Activated T-helper 1 cell treated with Interleukin-2 at 50 U/mL for 16 hours (primary cell): ENCODE measurements around the gene PCED1B.

Experiments used
- DNase-seq: peaks from one replicate; pipeline ENCODE4 v3.0.0-alpha.2; 2020; ENCODE audit warnings: low read depth

PCED1B gene

GRCh38 chr12:47120736-47121135 lies 41.3 kb downstream of the PCED1B start:
- DNase-seq, result no peak

- no peak for DNase-seq
Measured at GRCh38 chr12:47121146-47121545, 41.7 kb downstream of the PCED1B start.

- no peak for DNase-seq
Measured at GRCh38 chr12:47122602-47123001, 43.2 kb downstream of the PCED1B start.

GRCh38 chr12:47123730-47124129 lies 44.3 kb downstream of the PCED1B start:
- DNase-seq, result no peak

GRCh38 chr12:47124451-47124850 lies 45.0 kb downstream of the PCED1B start:
- DNase-seq, result no peak

- no peak for DNase-seq
Measured at GRCh38 chr12:47126246-47126645, 46.8 kb downstream of the PCED1B start.

GRCh38 chr12:47131011-47131410 lies 51.6 kb downstream of the PCED1B start:
- no peak for DNase-seq

GRCh38 chr12:47134005-47134404 lies 54.6 kb downstream of the PCED1B start:
- DNase-seq, result no peak

GRCh38 chr12:47135578-47135977 lies 56.2 kb downstream of the PCED1B start:
- no peak for DNase-seq

- no peak for DNase-seq
Measured at GRCh38 chr12:47139000-47139681, 59.7 kb downstream of the PCED1B start.

- DNase-seq, result no peak
Measured at GRCh38 chr12:47141459-47141858, 62.0 kb downstream of the PCED1B start.

- no peak for DNase-seq
Measured at GRCh38 chr12:47144769-47145168, 65.3 kb downstream of the PCED1B start.

- DNase-seq, result no peak
Measured at GRCh38 chr12:47145188-47145587, 65.8 kb downstream of the PCED1B start.

- no peak for DNase-seq
Measured at GRCh38 chr12:47147739-47148138, 68.3 kb downstream of the PCED1B start.

- DNase-seq, result no peak
Measured at GRCh38 chr12:47149146-47149545, 69.7 kb downstream of the PCED1B start.

- DNase-seq, result no peak
Measured at GRCh38 chr12:47152095-47152494, 72.7 kb downstream of the PCED1B start.

GRCh38 chr12:47155457-47156166 lies 76.2 kb downstream of the PCED1B start:
- DNase-seq, result no peak

GRCh38 chr12:47156167-47156736 lies 76.8 kb downstream of the PCED1B start:
- DNase-seq, result no peak

- DNase-seq, result no peak
Measured at GRCh38 chr12:47158792-47159191, 79.4 kb downstream of the PCED1B start.

GRCh38 chr12:47159348-47159747 lies 79.9 kb downstream of the PCED1B start:
- DNase-seq, result no peak

- no peak for DNase-seq
Measured at GRCh38 chr12:47160316-47161244, 81.2 kb downstream of the PCED1B start.

- no peak for DNase-seq
Measured at GRCh38 chr12:47164116-47164515, 84.7 kb downstream of the PCED1B start.
